ENCODE data around the gene CYTH1.

CYTH1 gene

DNA sequence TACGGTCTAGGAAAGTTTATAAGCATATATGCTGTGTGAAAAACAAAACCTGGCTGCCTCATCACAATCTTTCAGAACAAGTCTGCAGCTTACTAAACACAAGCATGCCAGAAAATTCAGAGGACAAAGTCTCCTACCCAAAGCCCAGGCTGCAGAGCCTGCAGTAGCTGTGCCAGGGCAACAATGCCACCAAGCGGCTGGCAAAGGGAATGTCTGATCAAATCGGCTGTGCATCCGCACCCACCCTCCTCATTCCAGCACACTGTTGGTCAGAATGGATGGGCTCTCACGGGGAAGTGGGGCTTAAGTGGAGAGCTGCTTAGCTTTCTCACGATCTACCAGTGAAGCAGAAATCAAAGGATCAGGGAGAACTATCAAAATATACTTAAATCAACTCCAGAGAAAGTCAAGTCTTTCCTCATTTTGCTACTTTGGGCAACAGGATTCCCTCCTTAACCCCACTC lies 73.5 kb downstream of the CYTH1 start:
- WGBS, 2 experiments, result 7 to 17% methylated on average over 5 to 6 of the region's 6 CpGs
- no peak overlapping the region for H3K27ac ChIP-seq (ENCODE audit: insufficient read depth, low read depth, low read length, poor library complexity, severe bottlenecking)
- no peaks in the 10 kb centered on the region for H3K36me3 ChIP-seq (ENCODE audit: control insufficient read depth, insufficient read depth, low read length)
- H3K27me3 ChIP-seq (ENCODE audit: control insufficient read depth, insufficient read depth, low read length, poor library complexity, severe bottlenecking), result no peaks in the 10 kb centered on the region
- H3K4me1 ChIP-seq (ENCODE audit: control insufficient read depth, insufficient read depth, low read length), result no peaks in the 10 kb centered on the region
- no peaks in the 10 kb centered on the region for H3K9me3 ChIP-seq (ENCODE audit: control insufficient read depth, low read length)
- H3K4me3 ChIP-seq (ENCODE audit: insufficient read depth, low read depth, low read length), result no peak overlapping the region

GRCh38 chr17:78707923-78708322 lies 74.2 kb downstream of the CYTH1 start:
- Histone ChIP-seq H3K27ac (ENCODE audit: insufficient read depth, low read depth, low read length, poor library complexity, severe bottlenecking) (no peak overlapping the region), H3K4me1 (ENCODE audit: control insufficient read depth, insufficient read depth, low read length) (no peaks in the 10 kb centered on the region), H3K9me3 (ENCODE audit: control insufficient read depth, low read length) (no peaks in the 10 kb centered on the region), H3K36me3 (ENCODE audit: control insufficient read depth, insufficient read depth, low read length) (no peaks in the 10 kb centered on the region), H3K4me3 (ENCODE audit: insufficient read depth, low read depth, low read length) (no peak overlapping the region), H3K27me3 (ENCODE audit: control insufficient read depth, insufficient read depth, low read length, poor library complexity, severe bottlenecking) (no peaks in the 10 kb centered on the region)
- WGBS, 2 experiments, result 90 to 95% methylated on average over 7 of the region's 7 CpGs

DNA sequence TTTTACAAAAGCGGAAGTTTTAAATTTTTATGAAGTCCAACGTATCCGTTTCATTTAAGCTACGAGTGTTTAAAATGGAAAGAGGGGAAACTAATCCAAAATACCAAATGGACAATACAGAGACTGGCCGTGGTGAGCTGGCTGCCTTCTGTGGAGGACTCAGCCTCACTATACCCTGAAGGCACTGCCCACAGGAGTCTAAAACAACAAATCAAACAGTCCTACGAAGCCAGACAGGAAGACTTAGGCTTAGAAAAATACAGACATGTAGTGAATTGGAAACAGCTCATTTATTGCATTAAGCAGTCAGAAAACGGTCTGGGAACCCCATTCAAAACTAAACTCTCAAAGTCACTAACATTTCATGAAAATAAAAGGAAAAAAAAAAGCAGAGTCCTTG lies 75.1 kb downstream of the CYTH1 start:
- Histone ChIP-seq H3K9me3 (ENCODE audit: control insufficient read depth, low read length) (no peaks in the 10 kb centered on the region), H3K4me1 (ENCODE audit: control insufficient read depth, insufficient read depth, low read length) (no peaks in the 10 kb centered on the region), H3K4me3 (ENCODE audit: insufficient read depth, low read depth, low read length) (no peak overlapping the region), H3K36me3 (ENCODE audit: control insufficient read depth, insufficient read depth, low read length) (no peaks in the 10 kb centered on the region), H3K27ac (ENCODE audit: insufficient read depth, low read depth, low read length, poor library complexity, severe bottlenecking) (no peak overlapping the region), H3K27me3 (ENCODE audit: control insufficient read depth, insufficient read depth, low read length, poor library complexity, severe bottlenecking) (no peaks in the 10 kb centered on the region)
- 91 to 93% methylated on average over 7 of the region's 7 CpGs for WGBS, 2 experiments

DNA sequence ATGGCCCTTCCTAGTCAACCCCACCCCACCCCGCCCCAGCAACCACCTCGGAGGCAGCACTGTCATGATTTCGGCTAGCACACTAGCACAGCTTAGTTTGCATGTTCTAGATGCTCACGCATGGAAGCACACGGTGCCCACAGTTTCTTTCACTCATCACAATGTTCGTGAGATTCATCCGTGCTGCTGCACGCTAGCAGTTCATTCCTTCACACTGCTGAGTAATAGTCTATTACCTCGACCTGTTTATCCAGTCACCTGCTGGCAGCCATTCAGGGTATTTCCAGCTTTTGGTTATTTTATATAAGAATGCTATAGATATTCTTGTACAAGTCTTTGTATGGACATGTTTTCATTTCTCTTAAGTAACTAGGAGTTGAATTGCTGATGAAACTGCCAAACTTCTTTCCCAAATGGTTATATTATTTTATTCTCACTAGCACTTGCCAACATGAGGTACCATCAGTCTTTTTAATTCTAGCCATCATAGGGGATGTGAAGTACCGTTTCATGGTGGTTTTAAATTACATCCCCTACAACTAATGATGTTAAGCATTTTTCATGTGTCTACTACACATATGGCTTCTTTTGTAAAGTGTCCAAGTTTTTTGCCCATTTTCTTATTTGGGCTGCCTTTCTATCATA lies 75.7 kb downstream of the CYTH1 start:
- H3K4me3 ChIP-seq (ENCODE audit: insufficient read depth, low read depth, low read length), result no peak overlapping the region
- H3K27me3 ChIP-seq (ENCODE audit: control insufficient read depth, insufficient read depth, low read length, poor library complexity, severe bottlenecking), result no peaks in the 10 kb centered on the region
- no peaks in the 10 kb centered on the region for H3K4me1 ChIP-seq (ENCODE audit: control insufficient read depth, insufficient read depth, low read length)
- 94 to 95% methylated on average over 9 to 10 of the region's 10 CpGs for WGBS, 2 experiments
- no peak overlapping the region for H3K27ac ChIP-seq (ENCODE audit: insufficient read depth, low read depth, low read length, poor library complexity, severe bottlenecking)
- no peaks in the 10 kb centered on the region for H3K36me3 ChIP-seq (ENCODE audit: control insufficient read depth, insufficient read depth, low read length)
- H3K9me3 ChIP-seq (ENCODE audit: control insufficient read depth, low read length), result no peaks in the 10 kb centered on the region

GRCh38 chr17:78705071-78705470 lies 77.0 kb downstream of the CYTH1 start:
- no peaks in the 10 kb centered on the region for H3K27me3 ChIP-seq (ENCODE audit: control insufficient read depth, insufficient read depth, low read length, poor library complexity, severe bottlenecking)
- no peaks in the 10 kb centered on the region for H3K4me1 ChIP-seq (ENCODE audit: control insufficient read depth, insufficient read depth, low read length)
- H3K27ac ChIP-seq (ENCODE audit: insufficient read depth, low read depth, low read length, poor library complexity, severe bottlenecking), result no peak overlapping the region
- no peak overlapping the region for H3K4me3 ChIP-seq (ENCODE audit: insufficient read depth, low read depth, low read length)
- 97 to 98% methylated on average over 4 of the region's 4 CpGs for WGBS, 2 experiments
- no peaks in the 10 kb centered on the region for H3K9me3 ChIP-seq (ENCODE audit: control insufficient read depth, low read length)
- no peaks in the 10 kb centered on the region for H3K36me3 ChIP-seq (ENCODE audit: control insufficient read depth, insufficient read depth, low read length)

DNA sequence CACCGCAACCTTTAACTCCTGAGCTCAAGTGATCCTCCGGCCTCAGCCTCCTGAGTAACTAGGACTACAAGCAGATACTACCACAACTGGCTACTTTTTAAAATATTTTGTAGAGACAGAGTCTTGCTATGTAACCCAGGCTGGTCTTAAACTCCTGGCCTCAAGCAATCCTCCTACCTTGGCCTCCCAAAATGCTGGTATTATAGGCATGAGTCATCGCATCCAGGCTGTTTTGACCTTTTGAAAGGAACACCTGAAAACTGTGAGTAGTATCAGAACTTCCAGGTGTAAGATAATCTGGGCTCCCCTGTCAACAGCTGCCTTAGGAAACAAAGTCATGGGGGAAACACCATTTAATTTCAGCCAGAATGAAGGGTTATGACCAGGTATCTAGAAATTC lies 77.5 kb downstream of the CYTH1 start:
- Histone ChIP-seq H3K27me3 (ENCODE audit: control insufficient read depth, insufficient read depth, low read length, poor library complexity, severe bottlenecking) (no peaks in the 10 kb centered on the region), H3K9me3 (ENCODE audit: control insufficient read depth, low read length) (no peaks in the 10 kb centered on the region), H3K36me3 (ENCODE audit: control insufficient read depth, insufficient read depth, low read length) (no peaks in the 10 kb centered on the region), H3K4me1 (ENCODE audit: control insufficient read depth, insufficient read depth, low read length) (no peaks in the 10 kb centered on the region), H3K4me3 (ENCODE audit: insufficient read depth, low read depth, low read length) (no peak overlapping the region), H3K27ac (ENCODE audit: insufficient read depth, low read depth, low read length, poor library complexity, severe bottlenecking) (no peak overlapping the region)
- whole genome bisulfite sequencing, 2 experiments, result 82 to 93% methylated on average over 3 of the region's 3 CpGs

- H3K27ac ChIP-seq (ENCODE audit: insufficient read depth, low read depth, low read length, poor library complexity, severe bottlenecking), result no peak overlapping the region
- 96 to 98% methylated on average over 25 of the region's 25 CpGs for WGBS, 2 experiments
Measured at GRCh38 chr17:78697554-78698343, 84.3 kb downstream of the CYTH1 start.

GRCh38 chr17:78697122-78697521 lies 85.0 kb downstream of the CYTH1 start:
- Histone ChIP-seq H3K36me3 (ENCODE audit: control insufficient read depth, insufficient read depth, low read length) (peaks cover 5% of the 10 kb centered on the region), H3K9me3 (ENCODE audit: control insufficient read depth, low read length) (no peaks in the 10 kb centered on the region), H3K4me3 (ENCODE audit: insufficient read depth, low read depth, low read length) (no peak overlapping the region), H3K4me1 (ENCODE audit: control insufficient read depth, insufficient read depth, low read length) (no peaks in the 10 kb centered on the region), H3K27ac (ENCODE audit: insufficient read depth, low read depth, low read length, poor library complexity, severe bottlenecking) (no peak overlapping the region), H3K27me3 (ENCODE audit: control insufficient read depth, insufficient read depth, low read length, poor library complexity, severe bottlenecking) (no peaks in the 10 kb centered on the region)
- 91 to 92% methylated on average over 1 to 2 of the region's 2 CpGs for WGBS, 2 experiments

More at GRCh38 chr17:78697554-78698343, 84.3 kb downstream of the CYTH1 start:
- H3K4me1 ChIP-seq (ENCODE audit: control insufficient read depth, insufficient read depth, low read length), result no peaks in the 10 kb centered on the region
- peaks cover 5% of the 10 kb centered on the region for H3K36me3 ChIP-seq (ENCODE audit: control insufficient read depth, insufficient read depth, low read length)
- no peak overlapping the region for H3K4me3 ChIP-seq (ENCODE audit: insufficient read depth, low read depth, low read length)
- H3K9me3 ChIP-seq (ENCODE audit: control insufficient read depth, low read length), result no peaks in the 10 kb centered on the region
- no peaks in the 10 kb centered on the region for H3K27me3 ChIP-seq (ENCODE audit: control insufficient read depth, insufficient read depth, low read length, poor library complexity, severe bottlenecking)

DNA sequence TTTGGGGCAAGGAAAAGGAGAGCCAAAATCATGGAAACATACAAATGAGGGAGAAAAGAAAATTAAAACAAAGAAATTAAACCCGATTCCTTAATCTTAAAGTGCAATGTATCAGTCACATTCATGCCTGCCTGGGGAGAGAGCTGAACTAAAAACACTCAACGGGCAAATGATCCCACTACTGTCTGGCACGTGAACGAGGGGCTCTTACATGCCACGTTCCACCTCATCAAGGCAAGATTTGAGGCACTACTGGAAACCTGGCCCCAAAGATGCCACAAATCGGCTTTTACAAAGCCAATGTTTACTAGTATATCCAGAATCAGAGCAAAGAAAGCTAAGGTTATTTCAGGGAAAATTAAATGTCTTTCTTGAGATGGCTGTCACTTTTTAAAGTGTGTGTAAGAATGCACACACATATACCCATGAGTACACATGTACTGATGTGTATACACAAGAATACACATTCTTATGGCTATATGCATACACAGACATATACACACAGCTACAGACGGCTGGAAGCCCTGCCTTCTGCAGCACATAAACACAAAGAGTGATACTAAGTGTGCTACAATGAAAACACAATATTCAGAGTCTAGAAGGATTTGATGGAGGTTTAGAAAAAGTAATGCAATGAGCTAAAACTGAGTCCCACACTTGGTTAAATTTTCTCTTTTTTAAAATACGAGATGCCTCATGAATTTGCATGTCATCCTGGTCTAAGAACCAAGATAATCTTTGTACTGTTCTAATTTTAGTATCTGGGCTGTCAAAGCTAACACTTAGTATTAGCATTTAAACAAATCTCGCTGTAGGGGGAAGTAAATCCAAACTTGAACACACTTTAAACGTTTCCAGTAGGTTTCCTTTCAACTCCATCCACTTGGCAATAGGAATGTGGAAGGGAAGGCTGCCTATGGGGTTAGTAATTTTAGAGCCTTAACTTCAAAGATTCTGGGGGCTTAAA lies 85.8 kb downstream of the CYTH1 start:
- H3K27me3 ChIP-seq (ENCODE audit: control insufficient read depth, insufficient read depth, low read length, poor library complexity, severe bottlenecking), result no peaks in the 10 kb centered on the region
- H3K36me3 ChIP-seq (ENCODE audit: control insufficient read depth, insufficient read depth, low read length), result peaks cover 5% of the 10 kb centered on the region
- H3K27ac ChIP-seq (ENCODE audit: insufficient read depth, low read depth, low read length, poor library complexity, severe bottlenecking), result no peak overlapping the region
- H3K9me3 ChIP-seq (ENCODE audit: control insufficient read depth, low read length), result no peaks in the 10 kb centered on the region
- no peaks in the 10 kb centered on the region for H3K4me1 ChIP-seq (ENCODE audit: control insufficient read depth, insufficient read depth, low read length)
- no peak overlapping the region for H3K4me3 ChIP-seq (ENCODE audit: insufficient read depth, low read depth, low read length)
- 93% methylated on average over 9 to 10 of the region's 10 CpGs for WGBS, 2 experiments

Data from ectodermal cell (in vitro differentiated cells).